Lung (tissue), 12 donors: ENCODE measurements around the gene COL16A1. TPM values are rescaled to one million over a fixed set of nuclear protein-coding genes. Genes with fewer than 3 reads are reported as not detected.

ENCODE experiments used
- ATAC-seq: fragments of 200-7000 bp; cut with Tn5 transposase; one replicate; pipeline ENCODE4 v1.9.1; 2020; ENCODE audit warnings: moderate number of reproducible peaks; ENCODE audit not compliant: insufficient read depth, low FRiP score
- DNase-seq, 3 donors: peaks; one replicate each; pipeline ENCODE4 v3.0.0-alpha.2; 2013 to 2017
- H3K27ac ChIP-seq, 2 donors: one replicate each; pipeline ENCODE4 v1.5.1; 2013; ENCODE audit warnings: mild to moderate bottlenecking in 2 of 2, moderate library complexity in 2 of 2, control low read depth in 1 of 2, inconsistent platforms in 1 of 2, low read depth in 1 of 2, low read length in 1 of 2
- H3K27me3 ChIP-seq, 3 donors: one replicate each; pipeline ENCODE4 v1.5.1; 2013; ENCODE audit warnings: low read length in 2 of 3; ENCODE audit not compliant: control insufficient read depth in 3 of 3, insufficient read depth in 3 of 3
- H3K36me3 ChIP-seq, 4 donors: one replicate each; pipeline ENCODE4 v1.5.1; 2013; ENCODE audit warnings: low read length in 4 of 4, mild to moderate bottlenecking in 1 of 4, moderate library complexity in 1 of 4; ENCODE audit not compliant: control insufficient read depth in 4 of 4, insufficient read depth in 4 of 4
- H3K4me1 ChIP-seq, 5 donors: one replicate each; pipeline ENCODE4 v1.5.1; 2013; ENCODE audit warnings: low read length in 5 of 5, mild to moderate bottlenecking in 2 of 5, moderate library complexity in 1 of 5; ENCODE audit not compliant: control insufficient read depth in 5 of 5, insufficient read depth in 5 of 5
- H3K4me3 ChIP-seq: one replicate; pipeline ENCODE4 v1.5.1; 2013; ENCODE audit warnings: mild to moderate bottlenecking, control low read depth, moderate library complexity
- H3K9ac ChIP-seq, 2 donors: one replicate each; pipeline ENCODE4 v1.5.1; 2013; ENCODE audit warnings: low read length in 2 of 2, control low read depth in 1 of 2; ENCODE audit not compliant: insufficient read depth in 1 of 2
- H3K9me3 ChIP-seq, 4 donors: one replicate each; pipeline ENCODE4 v1.5.1; 2013; ENCODE audit warnings: low read length in 3 of 4, mild to moderate bottlenecking in 1 of 4, moderate library complexity in 1 of 4; ENCODE audit not compliant: control insufficient read depth in 4 of 4, insufficient read depth in 3 of 4
- CTCF ChIP-seq: IDR thresholded peaks from 2 replicates; pipeline ENCODE4 v1.5.1; 2012; ENCODE audit warnings: mild to moderate bottlenecking; ENCODE audit errors: control extremely low read depth, extremely low read depth
- WGBS, 2 donors: extraction: QIAGEN DNeasy Blood & Tissue Kit; methylation state at CpG; one replicate each; pipeline ENCODE4 v1.1.7; 2013; 5-methylcytosine and 5-hydroxymethylcytosine counted together
- polyA plus RNA-seq, 2 donors: library from polyadenylated mRNA; stranded (reverse); fragments of 200-250 nt; gene quantifications; one replicate each; pipeline ENCODE4 v1.2.1, GENCODE V29; 2013
- total RNA-seq, 2 donors: library from RNA; depleted of rRNA in 1 of 2; stranded (reverse); fragments of >200 nt in 1 of 2; gene quantifications; one replicate each; pipeline ENCODE4 v1.2.1, GENCODE V29; 2014 to 2021
- donor health status: control.
- donor health status: control.
- donor health status: Bipolar disorder and iron deficiency.
- donor health status: healthy.
- donor health status: DM: yes; HTN: yes; CAD: no.

COL16A1 gene
- total and polyA plus RNA-seq, 4 donors: 16.5 to 83.2 (median 43.3) TPM

GRCh38 chr1:31691446-31691845, 12.4 kb downstream of the COL16A1 start:
- 89 to 93% methylated on average over 4 of the region's 4 CpGs for WGBS, 2 donors
- H3K36me3 ChIP-seq: peaks cover 0 to 44% (median 13%) of the 10 kb centered on the region in 4 donors
- ATAC-seq: no peak
- H3K27me3 ChIP-seq: no peaks in the 10 kb centered on the region
- H3K27ac ChIP-seq: no peak overlapping the region
- DNase-seq: no peak
- TF ChIP-seq CTCF: no peak
- H3K9ac ChIP-seq: no peak overlapping the region
- H3K4me1 ChIP-seq: peaks cover 0 to 7% (median 0%) of the 10 kb centered on the region in 5 donors
- H3K4me3 ChIP-seq: no peak overlapping the region
- no peaks in the 10 kb centered on the region for H3K9me3 ChIP-seq

DNA sequence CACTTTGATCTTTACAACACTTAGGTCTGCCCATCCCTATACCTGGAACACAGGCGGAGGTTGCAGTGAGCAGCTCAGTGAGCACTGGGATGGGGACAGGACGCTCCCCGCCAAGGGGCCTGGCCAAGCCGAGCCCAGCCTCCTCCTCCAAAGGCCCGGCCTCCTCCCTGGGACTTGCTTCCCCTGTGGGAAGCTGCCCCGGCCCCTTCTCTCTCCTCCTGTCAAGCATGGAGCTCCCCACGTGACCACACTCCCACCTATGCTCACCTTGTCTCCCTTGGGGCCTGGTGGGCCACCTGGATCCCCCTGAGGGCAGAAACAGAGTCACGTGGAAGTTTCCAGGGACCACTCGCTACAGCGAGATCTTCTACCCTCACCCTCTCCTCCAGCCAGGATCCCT, 12.9 kb downstream of the COL16A1 start:
- no peaks in the 10 kb centered on the region for H3K9me3 ChIP-seq
- ATAC-seq (no peak), DNase-seq (no peak)
- H3K9ac ChIP-seq: no peak overlapping the region
- 78 to 94% methylated on average over 10 of the region's 10 CpGs for WGBS, 2 donors
- no peak overlapping the region for H3K4me3 ChIP-seq
- no peak overlapping the region for H3K27ac ChIP-seq
- peaks cover 0 to 7% (median 0%) of the 10 kb centered on the region in 5 donors for H3K4me1 ChIP-seq
- no peak for TF ChIP-seq CTCF
- H3K36me3 ChIP-seq: peaks cover 0 to 43% (median 12%) of the 10 kb centered on the region in 4 donors
- H3K27me3 ChIP-seq: no peaks in the 10 kb centered on the region

GRCh38 chr1:31689854-31690253, 14.0 kb downstream of the COL16A1 start:
- peaks cover 0 to 4% (median 0%) of the 10 kb centered on the region in 5 donors for H3K4me1 ChIP-seq
- H3K27me3 ChIP-seq: no peaks in the 10 kb centered on the region
- ATAC-seq: no peak
- no peaks in the 10 kb centered on the region for H3K9me3 ChIP-seq
- peaks cover 0 to 39% (median 10%) of the 10 kb centered on the region in 4 donors for H3K36me3 ChIP-seq
- no peak for DNase-seq
- 72 to 77% methylated on average over 6 of the region's 6 CpGs for WGBS, 2 donors
- no peak overlapping the region for H3K27ac ChIP-seq
- no peak for TF ChIP-seq CTCF
- no peak overlapping the region for H3K4me3 ChIP-seq
- no peak overlapping the region for H3K9ac ChIP-seq

DNA sequence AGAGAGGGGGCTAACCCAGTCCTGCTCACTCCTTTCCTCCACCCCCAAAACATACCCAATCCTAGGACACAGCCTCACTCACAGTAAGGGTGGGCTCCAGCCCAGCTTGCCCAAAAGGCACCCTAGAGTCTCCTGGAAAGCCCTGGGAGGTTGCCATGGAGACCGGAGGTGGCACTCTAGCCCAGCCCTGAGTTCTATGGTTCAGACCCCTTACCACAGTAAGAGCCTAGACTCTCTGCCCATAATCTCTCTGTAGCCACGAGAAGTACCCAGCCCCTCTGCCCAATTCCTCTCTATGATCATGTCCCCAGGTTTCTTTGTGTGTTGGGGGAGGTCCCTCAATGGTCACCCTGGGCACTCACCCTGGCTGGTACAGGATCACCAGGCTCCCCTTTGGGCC, 14.4 kb downstream of the COL16A1 start:
- Histone ChIP-seq H3K9ac (no peak overlapping the region), H3K36me3 (peaks cover 0 to 34% (median 9%) of the 10 kb centered on the region in 4 donors)
- no peak for DNase-seq

More for the DNA sequence above, 14.4 kb downstream of the COL16A1 start:
- no peak for TF ChIP-seq CTCF
- Histone ChIP-seq H3K4me3 (no peak overlapping the region), H3K27me3 (no peaks in the 10 kb centered on the region), H3K9me3 (no peaks in the 10 kb centered on the region), H3K27ac (no peak overlapping the region), H3K4me1 (no peaks in the 10 kb centered on the region)
- WGBS, 2 donors: 62 to 87% methylated on average over 2 of the region's 2 CpGs
- ATAC-seq: no peak
